GM18861 (cell line): Measurements from ENCODE around the gene NCS1.

Experiments used
- ATAC-seq: cut with Tn5 transposase; IDR thresholded peaks from one replicate; pipeline ENCODE4 v1.9.1; 2021; ENCODE audit not compliant: unreplicated experiment

NCS1 gene

GRCh38 chr9:130193531-130194377 is 21.6 kb downstream of the NCS1 start:
- no peak for ATAC-seq

GRCh38 chr9:130194378-130194932 is 22.3 kb downstream of the NCS1 start:
- ATAC-seq: no peak

- ATAC-seq: no peak
These were observed 23.4 kb downstream of the NCS1 start for GRCh38 chr9:130195638-130196037.

- no peak for ATAC-seq
These were observed 24.4 kb downstream of the NCS1 start for GRCh38 chr9:130196643-130197042.

GRCh38 chr9:130197386-130197785 is 25.2 kb downstream of the NCS1 start:
- ATAC-seq: no peak

- ATAC-seq: no peak
These were observed 25.7 kb downstream of the NCS1 start for GRCh38 chr9:130197888-130198287.

- no peak for ATAC-seq
These were observed 26.4 kb downstream of the NCS1 start for GRCh38 chr9:130198501-130199179.

- no peak for ATAC-seq
These were observed 27.4 kb downstream of the NCS1 start for GRCh38 chr9:130199605-130200004.

- ATAC-seq: no peak
These were observed 28.0 kb downstream of the NCS1 start for GRCh38 chr9:130200038-130200849.

GRCh38 chr9:130201399-130201873 is 29.2 kb downstream of the NCS1 start:
- no peak for ATAC-seq

- ATAC-seq: no peak
These were observed 29.8 kb downstream of the NCS1 start for GRCh38 chr9:130201974-130202373.

- no peak for ATAC-seq
These were observed 32.1 kb downstream of the NCS1 start for GRCh38 chr9:130204341-130204740.

- ATAC-seq: no peak
These were observed 32.8 kb downstream of the NCS1 start for GRCh38 chr9:130204959-130205358.

GRCh38 chr9:130205912-130206311 is 33.7 kb downstream of the NCS1 start:
- no peak for ATAC-seq

GRCh38 chr9:130206579-130206978 is 34.4 kb downstream of the NCS1 start:
- ATAC-seq: no peak

GRCh38 chr9:130207241-130207992 is 35.2 kb downstream of the NCS1 start:
- no peak for ATAC-seq

GRCh38 chr9:130208600-130209347 is 36.6 kb downstream of the NCS1 start:
- no peak for ATAC-seq

- no peak for ATAC-seq
These were observed 37.2 kb downstream of the NCS1 start for GRCh38 chr9:130209422-130209821.

- no peak for ATAC-seq
These were observed 39.5 kb downstream of the NCS1 start for GRCh38 chr9:130211548-130212226.
